DOHH2 (cell line): ENCODE measurements around the gene SPIN2A.
"Not testable (repeated sequence)": the region's sequence is repeated elsewhere in the genome, so short reads cannot be mapped to it uniquely, and the experiment has no call there.

Source experiments
- H3F3A ChIP-seq: fragments of 200-600 bp; sonication (generic), shearing (Covaris generic); 2 replicates; pipeline ENCODE4 v1.6.0; 2016; ENCODE audit warnings: antibody characterized with exemption, mild to moderate bottlenecking; ENCODE audit not compliant: control insufficient read depth, insufficient read depth
- H3K27ac ChIP-seq: fragments of 200-600 bp; sonication (generic); 2 replicates; pipeline ENCODE4 v1.5.1; 2014; ENCODE audit warnings: low read depth, mild to moderate bottlenecking, low read length, moderate library complexity
- H3K27me3 ChIP-seq: fragments of 200-600 bp; sonication (generic); 2 replicates; pipeline ENCODE4 v1.6.1; 2014; ENCODE audit warnings: mild to moderate bottlenecking, low read length, mixed read lengths; ENCODE audit not compliant: control insufficient read depth
- H3K36me3 ChIP-seq: fragments of 200-600 bp; sonication (generic); 2 replicates; pipeline ENCODE4 v1.6.1; 2014; ENCODE audit warnings: mild to moderate bottlenecking, low read length, moderate library complexity, mixed read lengths; ENCODE audit not compliant: control insufficient read depth
- H3K4me1 ChIP-seq: fragments of 200-600 bp; sonication (generic); 2 replicates; pipeline ENCODE4 v1.6.1; 2014; ENCODE audit warnings: mild to moderate bottlenecking, low read length, mixed read lengths; ENCODE audit not compliant: control insufficient read depth
- H3K4me2 ChIP-seq: fragments of 200-600 bp; sonication (generic); 2 replicates; pipeline ENCODE4 v1.6.0; 2014; ENCODE audit warnings: mild to moderate bottlenecking, low read length, moderate library complexity
- H3K4me3 ChIP-seq: fragments of 200-600 bp; sonication (generic); 2 replicates; pipeline ENCODE4 v1.5.1; 2014; ENCODE audit warnings: mild to moderate bottlenecking, low read length, mixed read lengths
- H3K79me2 ChIP-seq: fragments of 200-600 bp; sonication (generic); 2 replicates; pipeline ENCODE4 v1.6.1; 2014; ENCODE audit warnings: mild to moderate bottlenecking, low read length, mixed read lengths; ENCODE audit not compliant: control insufficient read depth
- H3K9me2 ChIP-seq: fragments of 200-600 bp; sonication (generic); replicated peaks from 2 replicates; pipeline ENCODE4 v1.6.1; 2014; ENCODE audit warnings: mild to moderate bottlenecking, low read length, mixed read lengths; ENCODE audit not compliant: control insufficient read depth
- H3K9me3 ChIP-seq: fragments of 200-600 bp; sonication (generic); 2 replicates; pipeline ENCODE4 v1.6.1; 2014; ENCODE audit warnings: antibody characterized with exemption, low read length, mixed read lengths; ENCODE audit not compliant: control insufficient read depth, insufficient read depth
- H4K20me1 ChIP-seq: fragments of 200-600 bp; sonication (generic); 2 replicates; pipeline ENCODE4 v1.6.0; 2014; ENCODE audit warnings: low read depth, mild to moderate bottlenecking, antibody characterized with exemption, low read length, moderate library complexity; ENCODE audit not compliant: control insufficient read depth, insufficient read depth
- EZH2phosphoT487 ChIP-seq: fragments of 200-600 bp; sonication (generic); IDR thresholded peaks from 2 replicates; pipeline ENCODE4 v1.6.1; 2017; ENCODE audit warnings: borderline replicate concordance, mild to moderate bottlenecking, antibody characterized with exemption, low read length, moderate library complexity, mixed read lengths
- TF ChIP-seq, protein P1 (sequence below): fragments of 200-600 bp; sonication (generic); IDR thresholded peaks from one replicate; pipeline ENCODE4 v1.5.1; 2014; ENCODE audit warnings: antibody characterized with exemption, mild to moderate bottlenecking, low read depth, low read length; ENCODE audit not compliant: poor library complexity, severe bottlenecking

SPIN2A gene

DNA sequence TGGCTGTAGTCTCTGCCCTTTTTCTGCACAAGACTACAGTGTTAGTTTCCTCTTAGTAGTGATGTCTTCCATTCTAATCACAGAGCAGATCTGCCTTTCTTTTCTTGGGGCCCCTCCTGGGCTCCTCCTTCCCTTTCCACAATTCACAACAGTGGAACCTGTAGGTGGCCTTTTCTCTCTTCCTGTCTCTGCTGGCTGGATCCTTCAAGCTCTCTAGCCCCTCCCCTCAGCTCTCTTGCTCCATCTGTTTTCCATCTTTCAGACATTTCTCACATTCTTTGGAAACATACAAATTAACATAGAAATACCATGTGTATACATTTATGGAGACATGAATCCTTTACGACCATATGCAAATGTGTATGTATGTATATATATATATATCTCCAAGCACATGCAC, 304 bp upstream of the SPIN2A start:
- Histone ChIP-seq H3K27me3 (no peaks in the 10 kb centered on the region), H3K27ac (no peak overlapping the region), H3K4me1 (no peaks in the 10 kb centered on the region), H3F3A (no peaks in the 10 kb centered on the region), H3K9me2 (no peaks in the 10 kb centered on the region), H3K79me2 (no peaks in the 10 kb centered on the region), H3K4me3 (no peak overlapping the region), H3K4me2 (no peak overlapping the region), H4K20me1 (no peaks in the 10 kb centered on the region), H3K9me3 (no peaks in the 10 kb centered on the region), H3K36me3 (no peaks in the 10 kb centered on the region)
- TF ChIP-seq, protein P1, sequence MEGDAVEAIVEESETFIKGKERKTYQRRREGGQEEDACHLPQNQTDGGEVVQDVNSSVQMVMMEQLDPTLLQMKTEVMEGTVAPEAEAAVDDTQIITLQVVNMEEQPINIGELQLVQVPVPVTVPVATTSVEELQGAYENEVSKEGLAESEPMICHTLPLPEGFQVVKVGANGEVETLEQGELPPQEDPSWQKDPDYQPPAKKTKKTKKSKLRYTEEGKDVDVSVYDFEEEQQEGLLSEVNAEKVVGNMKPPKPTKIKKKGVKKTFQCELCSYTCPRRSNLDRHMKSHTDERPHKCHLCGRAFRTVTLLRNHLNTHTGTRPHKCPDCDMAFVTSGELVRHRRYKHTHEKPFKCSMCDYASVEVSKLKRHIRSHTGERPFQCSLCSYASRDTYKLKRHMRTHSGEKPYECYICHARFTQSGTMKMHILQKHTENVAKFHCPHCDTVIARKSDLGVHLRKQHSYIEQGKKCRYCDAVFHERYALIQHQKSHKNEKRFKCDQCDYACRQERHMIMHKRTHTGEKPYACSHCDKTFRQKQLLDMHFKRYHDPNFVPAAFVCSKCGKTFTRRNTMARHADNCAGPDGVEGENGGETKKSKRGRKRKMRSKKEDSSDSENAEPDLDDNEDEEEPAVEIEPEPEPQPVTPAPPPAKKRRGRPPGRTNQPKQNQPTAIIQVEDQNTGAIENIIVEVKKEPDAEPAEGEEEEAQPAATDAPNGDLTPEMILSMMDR: no peak
- TF ChIP-seq EZH2phosphoT487: no peak

- H4K20me1 ChIP-seq, H3K4me2 ChIP-seq, H3F3A ChIP-seq, H3K4me3 ChIP-seq, H3K27me3 ChIP-seq, H3K79me2 ChIP-seq, H3K9me3 ChIP-seq, H3K9me2 ChIP-seq, H3K27ac ChIP-seq, H3K36me3 ChIP-seq, H3K4me1 ChIP-seq: not testable (repeated sequence)
These were observed 608 bp downstream of the SPIN2A start for GRCh38 chrX:57136589-57136988.

DNA sequence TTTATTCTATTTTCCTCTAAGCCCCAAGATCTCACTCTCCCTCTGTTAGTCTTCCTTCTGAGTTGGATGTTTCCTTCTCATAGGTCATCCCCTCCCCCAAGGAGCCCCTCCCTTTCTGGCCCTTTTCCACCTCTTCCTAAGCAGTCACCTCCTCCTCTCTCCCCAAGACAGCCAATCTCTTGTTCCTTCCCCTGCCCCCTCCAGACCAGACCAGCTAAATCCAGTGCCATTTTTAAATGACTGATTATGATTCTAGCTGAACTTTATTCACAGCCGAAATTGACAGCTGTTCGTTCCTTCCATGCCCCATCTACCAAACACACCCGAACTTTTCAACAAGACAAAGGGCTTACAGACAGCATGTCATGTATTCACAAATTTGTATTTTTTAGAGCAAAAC, 1.9 kb downstream of the SPIN2A start:
- H3K36me3 ChIP-seq: no peaks in the 10 kb centered on the region
- no peak overlapping the region for H3K4me2 ChIP-seq
- H3K79me2 ChIP-seq: no peaks in the 10 kb centered on the region
- H3K4me1 ChIP-seq: no peaks in the 10 kb centered on the region
- no peak overlapping the region for H3K4me3 ChIP-seq
- H3K27me3 ChIP-seq: no peaks in the 10 kb centered on the region
- H3K9me3 ChIP-seq: no peaks in the 10 kb centered on the region
- TF ChIP-seq EZH2phosphoT487: no peak
- TF ChIP-seq, protein P1: no peak
- H4K20me1 ChIP-seq: no peaks in the 10 kb centered on the region
- no peak overlapping the region for H3K27ac ChIP-seq
- H3K9me2 ChIP-seq: no peaks in the 10 kb centered on the region
- H3F3A ChIP-seq: no peaks in the 10 kb centered on the region

DNA sequence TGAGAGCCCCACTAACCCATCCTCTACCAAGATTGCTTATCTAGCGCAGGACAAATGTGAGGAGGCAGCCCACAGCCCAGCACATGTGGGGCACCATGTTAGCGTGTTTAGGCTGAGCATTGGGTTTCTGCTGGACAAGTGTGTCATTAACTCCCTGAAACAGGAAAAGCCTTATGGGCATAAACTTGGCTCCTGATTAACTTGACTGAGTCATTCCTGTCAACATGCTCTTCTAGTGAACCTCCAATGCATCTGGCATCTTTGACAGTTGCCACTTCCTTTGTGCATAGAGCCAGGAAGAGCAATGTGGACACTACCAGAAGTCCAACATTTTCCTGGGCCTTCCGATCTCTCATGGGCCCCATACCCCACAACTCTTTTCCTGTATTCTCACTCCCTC, 2.5 kb downstream of the SPIN2A start:
- no peaks in the 10 kb centered on the region for H3K9me2 ChIP-seq
- no peaks in the 10 kb centered on the region for H4K20me1 ChIP-seq
- H3K4me1 ChIP-seq: no peaks in the 10 kb centered on the region
- no peak overlapping the region for H3K4me3 ChIP-seq
- no peaks in the 10 kb centered on the region for H3K36me3 ChIP-seq
- no peaks in the 10 kb centered on the region for H3K9me3 ChIP-seq
- TF ChIP-seq, protein P1: no peak
- TF ChIP-seq EZH2phosphoT487: no peak
- no peaks in the 10 kb centered on the region for H3K27me3 ChIP-seq
- no peak overlapping the region for H3K27ac ChIP-seq
- no peaks in the 10 kb centered on the region for H3K79me2 ChIP-seq
- no peaks in the 10 kb centered on the region for H3F3A ChIP-seq
- no peak overlapping the region for H3K4me2 ChIP-seq
